Fibroblast of lung (primary cell): ENCODE measurements around the gene RPS15. TPM values are rescaled to one million over a fixed set of nuclear protein-coding genes. Genes with fewer than 3 reads are reported as not detected.

Experiments used
- DNase-seq, 2 donors: peaks; one replicate each; pipeline versions ENCODE4 v3.0.0 to v3.0.0-alpha.2; 2010; ENCODE audit warnings: low read depth in 2 of 2
- H2AFZ ChIP-seq: 2 replicates; pipeline ENCODE4 v1.5.1; 2012; ENCODE audit warnings: low read length, control low read depth, inconsistent platforms
- H3K27ac ChIP-seq: 2 replicates; pipeline ENCODE4 v1.5.1; 2011; ENCODE audit warnings: low read length, control low read depth; ENCODE audit not compliant: insufficient read depth
- H3K27me3 ChIP-seq: 2 replicates; pipeline ENCODE4 v1.5.1; 2011; ENCODE audit warnings: mild to moderate bottlenecking, low read length; ENCODE audit not compliant: control insufficient read depth, insufficient read depth
- H3K36me3 ChIP-seq: 2 replicates; pipeline ENCODE4 v1.5.1; 2011; ENCODE audit warnings: low read length; ENCODE audit not compliant: control insufficient read depth, insufficient read depth
- H3K4me1 ChIP-seq: 2 replicates; pipeline ENCODE4 v1.5.1; 2011; ENCODE audit warnings: low read length; ENCODE audit not compliant: control insufficient read depth, insufficient read depth; ENCODE audit errors: extremely low read depth
- H3K4me2 ChIP-seq: 2 replicates; pipeline ENCODE4 v1.5.1; 2011; ENCODE audit warnings: low read length, control low read depth; ENCODE audit not compliant: insufficient read depth; ENCODE audit errors: extremely low read depth
- H3K4me3 ChIP-seq, 4 experiments: fragments of 200-600 bp in 1 of 4; sonication (generic) in 1 of 4; replicated peaks in 1 of 4; 2 replicates each; pipeline ENCODE4 v1.5.1; 2011 to 2016; ENCODE audit warnings: low read length in 4 of 4, low read depth in 3 of 4, mild to moderate bottlenecking in 3 of 4, control low read depth in 2 of 4, inconsistent platforms in 1 of 4, mixed read lengths in 1 of 4; ENCODE audit not compliant: insufficient read depth in 1 of 4; ENCODE audit errors: control extremely low read depth in 1 of 4
- H3K79me2 ChIP-seq: 2 replicates; pipeline ENCODE4 v1.5.1; 2012; ENCODE audit warnings: mild to moderate bottlenecking, low read length, inconsistent platforms; ENCODE audit not compliant: control insufficient read depth, insufficient read depth
- H3K9ac ChIP-seq: 2 replicates; pipeline ENCODE4 v1.5.1; 2011; ENCODE audit warnings: mild to moderate bottlenecking, low read length, control low read depth; ENCODE audit not compliant: insufficient read depth
- H3K9me3 ChIP-seq: 2 replicates; pipeline ENCODE4 v1.5.1; 2012; ENCODE audit warnings: low read depth, low read length; ENCODE audit not compliant: control insufficient read depth, insufficient read depth
- H4K20me1 ChIP-seq: 2 replicates; pipeline ENCODE4 v1.5.1; 2011; ENCODE audit warnings: low read length; ENCODE audit not compliant: control insufficient read depth, insufficient read depth; ENCODE audit errors: extremely low read depth
- EZH2 ChIP-seq: IDR thresholded peaks from 2 replicates; pipeline ENCODE4 v1.5.1; 2012; ENCODE audit warnings: low read length, control low read depth, mild to moderate bottlenecking; ENCODE audit errors: missing control alignments
- polyA minus RNA-seq: library from RNA; depleted of rRNA, polyadenylated mRNA; stranded (reverse); fragments of >200 nt; gene quantifications from 2 replicates; pipeline ENCODE4 v1.2.3, GENCODE V29; 2011; ENCODE audit warnings: low replicate concordance
- polyA plus RNA-seq, 2 donors: library from polyadenylated mRNA; depleted of rRNA in 1 of 2; stranded (reverse) in 1 of 2; unstranded in 1 of 2; fragments of >200 nt; gene quantifications; 2 replicates each; pipeline ENCODE4 v1.2.1, GENCODE V29; 2011 to 2012; ENCODE audit warnings: missing spikeins in 1 of 2
- total RNA-seq: library from RNA; depleted of rRNA; stranded (reverse); fragments of >200 nt; gene quantifications from 2 replicates; pipeline ENCODE4 v1.2.1, GENCODE V29; 2014
- TF ChIP-seq, protein P1 (sequence below), 2 donors: IDR thresholded peaks in 1 of 2; conservative IDR thresholded peaks in 1 of 2; 1 replicate in 1 of 2; 2 replicates in 1 of 2; pipeline ENCODE4 v1.5.1; 2011 to 2012; ENCODE audit warnings: low read length in 2 of 2, control low read depth in 1 of 2, inconsistent platforms in 1 of 2, low read depth in 1 of 2, mild to moderate bottlenecking in 1 of 2

Gene RPS15
- 369 and 494 TPM in 2 replicates for total RNA-seq
- polyA plus RNA-seq: 878 and 1,038 TPM in 2 replicates
- polyA plus RNA-seq (2012): 1,751 and 2,175 TPM in 2 replicates
- 414 and 480 TPM in 2 replicates for polyA minus RNA-seq

GRCh38 chr19:1438035-1438932, at the start of gene RPS15:
Gene RPS15, plus strand, starts transcription at chr19:1438396. Its CDS starts 30 bp downstream, at chr19:1438426.
- no peaks in the 10 kb centered on the region for H4K20me1 ChIP-seq
- H3K36me3 ChIP-seq: peaks cover 45% of the 10 kb centered on the region
- peak within 1 kb of the TSS; percentile 53 for H2AFZ ChIP-seq

DNA sequence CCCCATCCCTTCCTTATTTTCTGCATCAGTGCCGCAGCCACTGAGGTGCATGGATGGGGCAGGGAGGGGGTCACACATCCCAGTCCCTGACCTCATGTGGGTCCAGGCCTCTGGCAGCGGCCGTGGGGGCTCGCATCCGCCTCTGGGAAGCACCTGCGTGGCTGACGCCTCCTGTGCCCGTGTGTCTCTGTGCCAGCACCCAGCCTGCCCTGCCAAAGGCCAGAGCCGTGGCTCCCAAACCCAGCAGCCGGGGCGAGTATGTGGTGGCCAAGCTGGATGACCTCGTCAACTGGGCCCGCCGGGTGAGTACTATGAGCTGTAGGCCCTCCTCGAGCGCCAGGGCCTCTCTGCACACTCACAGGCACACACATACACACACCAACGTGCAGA, 49.6 kb upstream of the RPS15 start:
- no peak for DNase-seq
- peaks cover 13% of the 10 kb centered on the region for H3K36me3 ChIP-seq
- no peaks in the 10 kb centered on the region for H4K20me1 ChIP-seq
- no peak overlapping the region for H3K4me2 ChIP-seq
- no peaks in the 10 kb centered on the region for H3K4me1 ChIP-seq
- H3K79me2 ChIP-seq: peaks cover 6% of the 10 kb centered on the region
- H3K4me3 ChIP-seq: no peak overlapping the region
- H3K27me3 ChIP-seq: no peaks in the 10 kb centered on the region
- H3K27ac ChIP-seq: no peak overlapping the region
- H3K9ac ChIP-seq: no peak overlapping the region
- no peak overlapping the region for H2AFZ ChIP-seq
- no peaks in the 10 kb centered on the region for H3K9me3 ChIP-seq
- TF ChIP-seq, protein P1, sequence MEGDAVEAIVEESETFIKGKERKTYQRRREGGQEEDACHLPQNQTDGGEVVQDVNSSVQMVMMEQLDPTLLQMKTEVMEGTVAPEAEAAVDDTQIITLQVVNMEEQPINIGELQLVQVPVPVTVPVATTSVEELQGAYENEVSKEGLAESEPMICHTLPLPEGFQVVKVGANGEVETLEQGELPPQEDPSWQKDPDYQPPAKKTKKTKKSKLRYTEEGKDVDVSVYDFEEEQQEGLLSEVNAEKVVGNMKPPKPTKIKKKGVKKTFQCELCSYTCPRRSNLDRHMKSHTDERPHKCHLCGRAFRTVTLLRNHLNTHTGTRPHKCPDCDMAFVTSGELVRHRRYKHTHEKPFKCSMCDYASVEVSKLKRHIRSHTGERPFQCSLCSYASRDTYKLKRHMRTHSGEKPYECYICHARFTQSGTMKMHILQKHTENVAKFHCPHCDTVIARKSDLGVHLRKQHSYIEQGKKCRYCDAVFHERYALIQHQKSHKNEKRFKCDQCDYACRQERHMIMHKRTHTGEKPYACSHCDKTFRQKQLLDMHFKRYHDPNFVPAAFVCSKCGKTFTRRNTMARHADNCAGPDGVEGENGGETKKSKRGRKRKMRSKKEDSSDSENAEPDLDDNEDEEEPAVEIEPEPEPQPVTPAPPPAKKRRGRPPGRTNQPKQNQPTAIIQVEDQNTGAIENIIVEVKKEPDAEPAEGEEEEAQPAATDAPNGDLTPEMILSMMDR (conservative IDR thresholded peaks at IDR 0.05 in 1 of 2, IDR thresholded peaks at IDR 0.05 in 1 of 2; ENCODE audit: low read depth in 1 of 2, low read length in 2 of 2): no peak
- no peak for TF ChIP-seq EZH2

More at GRCh38 chr19:1438035-1438932, at the start of gene RPS15:
- H3K4me3 ChIP-seq: peak within 1 kb of the TSS; percentile 72 to 96 (median 90)
- H3K9ac ChIP-seq: peak within 1 kb of the TSS; percentile 93
- TF ChIP-seq, protein P1 (conservative IDR thresholded peaks at IDR 0.05 in 1 of 2, IDR thresholded peaks at IDR 0.05 in 1 of 2; ENCODE audit: low read depth in 1 of 2, low read length in 2 of 2): peak; percentile 73 to 83
- TF ChIP-seq EZH2: no peak
- H3K27me3 ChIP-seq: no peaks in the 10 kb centered on the region
- H3K4me1 ChIP-seq: peaks cover 2% of the 10 kb centered on the region
- H3K9me3 ChIP-seq: no peaks in the 10 kb centered on the region
- H3K4me2 ChIP-seq: peak within 1 kb of the TSS; percentile 88
- DNase-seq: peak; percentile 91 to 96
- H3K79me2 ChIP-seq: peaks cover 33% of the 10 kb centered on the region
- H3K27ac ChIP-seq: peak within 1 kb of the TSS; percentile 96
